Measurements from ENCODE around the gene RTN1. TPM values are rescaled to one million over a fixed set of nuclear protein-coding genes. Genes with fewer than 3 reads are reported as not detected.

RTN1 gene
- total RNA-seq, 2 experiments from 2014 or later: not detected

DNA sequence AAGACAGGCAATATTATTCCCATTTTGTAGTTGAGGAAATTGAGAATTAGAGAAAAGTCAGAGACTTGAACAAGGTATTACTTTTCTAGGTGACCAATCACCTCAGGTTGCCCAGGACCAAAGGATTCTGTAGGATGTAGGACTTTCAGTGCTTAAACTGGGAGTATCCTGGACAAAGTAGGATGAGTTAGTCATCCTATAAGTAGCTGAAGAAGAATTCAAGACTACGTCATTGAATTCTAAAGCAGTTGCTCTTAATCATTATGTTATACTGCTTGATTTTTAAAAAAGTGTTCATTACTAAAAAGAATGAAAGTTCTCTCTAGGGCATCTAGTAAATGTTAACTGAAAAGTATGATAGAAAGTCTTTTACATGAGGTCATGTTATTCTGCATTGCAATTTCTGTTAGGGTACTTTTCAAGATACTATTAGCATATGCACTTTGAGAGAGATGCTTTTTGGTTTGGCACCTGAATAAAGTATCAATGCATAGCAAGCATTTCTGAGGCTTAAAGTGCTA lies 101.7 kb downstream of the RTN1 start:
- Mint-ChIP-seq H3K9me3 (no peaks in the 10 kb centered on the region), H3K27me3 (peaks cover 3% of the 10 kb centered on the region)
- DNase-seq: no peak

DNA sequence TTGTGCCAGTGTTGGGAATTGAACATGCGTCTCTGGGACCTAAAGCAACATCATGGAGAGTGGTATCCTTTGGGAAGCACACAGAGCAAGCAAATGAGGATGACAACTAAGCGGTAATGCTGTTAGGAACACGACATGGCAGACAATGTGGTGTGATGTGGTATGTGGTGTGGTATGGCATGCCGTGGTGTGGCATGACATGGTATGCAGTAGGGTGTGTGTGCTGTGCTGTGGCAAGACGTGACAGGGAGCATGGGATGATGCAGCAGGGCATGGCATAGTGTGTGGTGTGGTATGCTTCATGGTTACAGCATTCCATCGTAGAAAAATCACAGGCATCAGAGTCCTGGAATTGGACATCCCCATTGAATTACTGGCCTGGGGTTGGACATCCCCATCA lies 108.7 kb downstream of the RTN1 start:
- no peak overlapping the region for H3K4me3 Mint-ChIP-seq
- peaks cover 1% of the 10 kb centered on the region for H3K27me3 Mint-ChIP-seq
- H3K9me3 Mint-ChIP-seq: no peaks in the 10 kb centered on the region
- intact Hi-C loops (cut with micrococcal nuclease): no loop called here
- no peaks in the 10 kb centered on the region for H3K36me3 Mint-ChIP-seq
- POLR2A ChIA-PET: no interaction called here
- no peak for DNase-seq
- no peak overlapping the region for H3K27ac Mint-ChIP-seq
- CTCF ChIA-PET: no interaction called here
- no peaks in the 10 kb centered on the region for H3K4me1 Mint-ChIP-seq (ENCODE audit: low read depth)

More for the DNA sequence above, 101.7 kb downstream of the RTN1 start:
- Mint-ChIP-seq H3K4me1 (ENCODE audit: low read depth) (no peaks in the 10 kb centered on the region), H3K4me3 (no peak overlapping the region), H3K36me3 (no peaks in the 10 kb centered on the region), H3K27ac (no peak overlapping the region)
- intact Hi-C loops (cut with micrococcal nuclease): no loop called here
- CTCF ChIA-PET: no interaction called here
- POLR2A ChIA-PET: no interaction called here

DNA sequence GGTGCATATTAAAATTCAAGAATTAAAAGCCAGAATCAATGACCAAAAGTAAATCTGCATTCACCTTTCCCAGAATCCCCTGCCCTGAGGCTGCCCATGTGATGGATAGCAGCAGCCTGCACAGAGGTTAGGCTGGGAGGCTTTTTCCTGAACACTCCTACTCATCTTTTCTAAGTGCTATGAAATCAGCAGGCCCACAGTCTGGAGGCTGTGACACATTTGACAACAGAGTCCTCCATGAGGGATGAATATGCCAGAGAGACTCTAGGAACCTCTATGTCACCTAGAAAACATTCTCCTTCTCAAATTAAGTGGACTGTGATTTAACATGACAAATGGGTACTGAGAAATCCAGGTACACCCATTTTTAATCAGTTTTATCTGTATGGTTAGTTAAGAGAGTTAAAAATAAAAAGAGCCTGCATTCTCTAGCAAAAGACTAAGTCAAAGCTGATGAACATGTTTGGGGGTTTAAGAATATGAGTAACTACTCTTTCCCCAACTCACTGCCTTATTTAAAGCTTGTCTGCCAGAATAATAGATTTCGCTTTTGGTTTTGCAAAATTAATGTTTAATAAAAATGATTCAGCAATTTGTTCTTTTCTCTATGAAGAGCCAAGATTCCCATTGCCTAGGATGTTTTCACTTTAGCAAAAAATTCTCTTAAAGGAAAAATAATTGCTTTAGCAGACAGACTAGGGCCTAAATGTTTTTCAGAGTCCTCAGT lies 115.0 kb downstream of the RTN1 start:
- Mint-ChIP-seq H3K27me3 (peaks cover 1% of the 10 kb centered on the region), H3K4me1 (ENCODE audit: low read depth) (no peaks in the 10 kb centered on the region), H3K27ac (no peak overlapping the region), H3K9me3 (no peaks in the 10 kb centered on the region), H3K4me3 (no peak overlapping the region), H3K36me3 (no peaks in the 10 kb centered on the region)
- DNase-seq: no peak
- CTCF ChIA-PET: no interaction called here
- intact Hi-C loops (cut with micrococcal nuclease): no loop called here
- POLR2A ChIA-PET: no interaction called here

DNA sequence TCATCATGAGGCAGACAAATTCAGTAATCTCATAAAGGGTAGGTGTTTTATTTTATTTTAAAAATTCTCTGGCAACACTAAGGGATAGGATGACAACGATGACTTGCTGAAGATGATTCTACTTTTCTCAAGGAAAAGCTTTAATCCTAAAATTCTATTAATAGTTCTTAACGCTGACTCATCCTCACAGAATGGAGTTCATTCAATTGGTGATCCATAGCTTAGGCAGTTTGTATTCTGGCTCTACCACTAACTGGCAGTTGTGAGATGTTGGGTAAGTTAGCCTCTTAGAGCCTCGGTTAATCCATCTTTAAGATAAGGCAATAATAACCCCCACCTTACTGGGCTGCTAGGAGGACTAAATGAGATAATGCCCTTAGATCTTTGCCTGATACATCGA lies 116.3 kb downstream of the RTN1 start:
- H3K36me3 Mint-ChIP-seq: no peaks in the 10 kb centered on the region
- no peaks in the 10 kb centered on the region for H3K4me1 Mint-ChIP-seq (ENCODE audit: low read depth)
- DNase-seq: no peak
- ChIA-PET POLR2A (no interaction called here), CTCF (no interaction called here)
- intact Hi-C loops (cut with micrococcal nuclease): no loop called here
- no peak overlapping the region for H3K4me3 Mint-ChIP-seq
- no peaks in the 10 kb centered on the region for H3K9me3 Mint-ChIP-seq
- H3K27me3 Mint-ChIP-seq: peaks cover 1% of the 10 kb centered on the region
- no peak overlapping the region for H3K27ac Mint-ChIP-seq

DNA sequence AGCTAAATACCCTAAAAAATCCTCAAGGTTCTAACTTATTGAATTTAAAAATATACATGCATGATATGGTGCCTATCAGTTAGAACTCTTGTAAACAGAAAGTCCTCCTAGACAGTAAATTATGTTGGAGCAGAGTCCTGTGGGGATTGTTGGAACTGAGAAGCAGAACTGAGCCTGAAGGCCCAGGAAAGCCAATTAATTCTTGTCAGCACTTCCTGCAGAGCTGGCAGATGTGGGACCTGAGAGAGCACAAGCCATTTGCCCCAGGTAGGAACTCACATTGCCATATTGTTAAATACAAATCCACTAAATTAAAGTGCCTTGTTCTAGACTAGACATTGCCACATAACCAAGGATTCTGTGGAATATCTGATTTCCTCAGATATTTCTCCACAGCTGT lies 117.1 kb downstream of the RTN1 start:
- CTCF ChIA-PET: no interaction called here
- POLR2A ChIA-PET: no interaction called here
- Mint-ChIP-seq H3K4me3 (no peak overlapping the region), H3K36me3 (no peaks in the 10 kb centered on the region), H3K9me3 (no peaks in the 10 kb centered on the region), H3K27me3 (no peaks in the 10 kb centered on the region), H3K27ac (no peak overlapping the region), H3K4me1 (ENCODE audit: low read depth) (no peaks in the 10 kb centered on the region)
- intact Hi-C loops (cut with micrococcal nuclease): no loop called here
- DNase-seq: no peak

DNA sequence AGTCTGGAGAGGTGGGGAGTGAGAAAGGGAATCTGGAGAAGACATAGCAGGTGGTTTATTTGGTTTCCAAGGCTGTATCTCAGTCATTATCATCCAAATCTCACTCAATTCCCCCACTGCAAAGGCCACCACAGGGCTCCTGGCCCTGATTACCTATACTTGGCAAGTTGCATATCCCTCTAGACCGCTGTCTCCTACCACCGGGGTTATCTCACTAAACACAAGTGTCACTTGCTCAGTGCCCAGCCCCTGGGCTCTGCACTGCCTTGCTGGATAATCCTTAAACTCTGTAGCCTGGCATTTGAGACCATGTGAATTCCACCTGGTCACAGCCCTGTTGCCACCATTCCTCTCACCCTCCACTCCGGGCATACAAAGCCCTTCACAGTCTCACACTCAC lies 119.0 kb downstream of the RTN1 start:
- intact Hi-C loops (cut with micrococcal nuclease): no loop called here
- Mint-ChIP-seq H3K4me3 (no peak overlapping the region), H3K27ac (no peak overlapping the region), H3K9me3 (no peaks in the 10 kb centered on the region), H3K27me3 (no peaks in the 10 kb centered on the region), H3K36me3 (no peaks in the 10 kb centered on the region), H3K4me1 (ENCODE audit: low read depth) (no peaks in the 10 kb centered on the region)
- no peak for DNase-seq
- POLR2A ChIA-PET: no interaction called here
- CTCF ChIA-PET: no interaction called here

DNA sequence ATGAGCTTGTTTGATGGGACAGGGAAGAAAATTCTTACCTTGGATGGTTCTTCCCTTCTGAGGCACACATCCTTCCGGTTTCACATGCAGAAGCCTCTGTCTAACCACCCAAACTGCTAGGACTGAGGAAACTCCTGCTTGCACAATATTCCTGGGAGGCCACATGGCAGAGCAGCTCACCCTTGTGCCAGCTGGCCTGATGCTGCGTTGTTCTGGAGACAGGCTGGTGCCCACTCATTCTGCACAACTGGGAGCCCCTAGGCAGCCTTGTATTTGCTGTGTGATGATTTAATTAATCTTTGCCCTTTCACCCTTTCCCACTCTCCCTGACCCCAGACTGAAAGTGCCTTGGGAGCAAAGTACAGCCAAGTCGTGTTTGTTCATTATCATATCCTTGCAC lies 130.8 kb downstream of the RTN1 start:
- ChIA-PET POLR2A (no interaction called here), CTCF (no interaction called here)
- Mint-ChIP-seq H3K4me3 (no peak overlapping the region), H3K27ac (no peak overlapping the region), H3K36me3 (no peaks in the 10 kb centered on the region), H3K27me3 (peaks cover 3% of the 10 kb centered on the region), H3K4me1 (ENCODE audit: low read depth) (no peaks in the 10 kb centered on the region), H3K9me3 (peaks cover 21% of the 10 kb centered on the region)
- DNase-seq: no peak
- intact Hi-C loops (cut with micrococcal nuclease): no loop called here

DNA sequence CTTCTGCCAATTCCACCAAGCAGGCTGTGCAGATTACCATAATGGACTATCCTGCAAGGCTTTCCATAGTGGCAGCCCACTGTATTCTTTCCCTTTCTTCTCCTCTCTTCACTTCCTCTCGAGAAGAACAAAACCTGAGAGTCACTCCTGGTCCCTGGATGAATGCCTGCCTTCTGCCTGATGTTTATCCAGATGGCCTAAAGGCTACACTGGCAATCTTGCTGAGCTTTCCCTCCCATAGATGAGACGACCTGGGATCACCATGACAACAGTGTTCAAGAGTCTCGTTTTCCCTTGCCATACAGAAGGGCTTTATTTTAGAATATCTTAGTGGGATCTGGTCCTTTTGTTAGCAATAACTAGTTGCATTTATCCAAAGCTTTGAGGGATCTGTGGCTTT lies 142.3 kb downstream of the RTN1 start:
- H3K27me3 Mint-ChIP-seq: peaks cover 1% of the 10 kb centered on the region
- POLR2A ChIA-PET: no interaction called here

DNA sequence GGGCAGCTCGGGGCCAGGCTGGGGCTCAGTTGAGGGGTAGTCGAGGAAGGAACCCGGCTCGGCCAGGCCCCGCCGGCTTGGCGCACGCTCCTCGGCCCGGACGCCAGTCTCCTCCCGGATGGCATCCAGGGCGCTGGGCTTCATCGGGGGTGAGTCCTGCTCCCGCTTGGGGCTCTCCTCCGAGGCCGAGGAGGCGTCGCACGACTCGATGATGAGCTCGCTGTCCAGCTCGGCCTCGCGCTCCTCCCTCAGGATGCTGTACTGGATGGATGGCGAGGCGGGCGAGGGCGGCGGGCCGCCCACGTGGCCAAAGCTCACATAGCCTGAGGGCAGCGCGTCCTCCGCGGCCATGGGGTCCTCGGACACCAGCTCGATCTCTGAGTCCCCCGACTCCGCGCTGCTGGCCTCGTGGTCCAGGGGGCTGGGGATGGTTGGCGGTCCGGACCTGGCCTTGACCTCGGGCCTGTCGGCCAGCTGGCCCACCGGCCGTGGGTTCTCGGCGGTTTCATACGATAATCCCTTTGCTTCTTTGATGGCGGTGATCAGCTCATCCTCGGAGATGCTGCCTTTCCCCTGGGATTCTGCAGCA lies 143.4 kb downstream of the RTN1 start:
- CTCF ChIA-PET: no interaction called here

More for the DNA sequence above, 142.3 kb downstream of the RTN1 start:
- H3K4me3 Mint-ChIP-seq: no peak overlapping the region
- no peak for DNase-seq
- H3K36me3 Mint-ChIP-seq: no peaks in the 10 kb centered on the region
- intact Hi-C loops (cut with micrococcal nuclease): no loop called here
- H3K27ac Mint-ChIP-seq: no peak overlapping the region
- CTCF ChIA-PET: no interaction called here
- no peaks in the 10 kb centered on the region for H3K9me3 Mint-ChIP-seq
- H3K4me1 Mint-ChIP-seq (ENCODE audit: low read depth): no peaks in the 10 kb centered on the region

DNA sequence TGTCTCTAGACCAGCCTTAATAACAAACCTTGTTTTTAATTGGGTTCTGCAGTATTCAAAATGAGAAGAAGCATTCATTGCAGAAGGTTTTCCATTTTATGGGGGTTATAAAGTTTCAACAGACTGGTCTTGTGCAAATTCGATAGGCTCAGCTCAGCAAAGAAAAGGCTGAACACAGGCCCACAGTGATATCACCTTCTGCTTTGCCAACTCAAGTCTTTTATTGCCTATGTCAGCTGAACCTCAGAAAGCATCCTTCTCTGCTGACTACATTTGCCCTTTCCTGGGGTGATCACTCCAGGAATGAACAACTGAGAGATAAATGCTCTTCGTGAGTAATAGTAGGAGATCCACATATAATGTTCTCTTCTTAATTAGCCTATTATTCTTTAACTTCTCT lies 159.5 kb downstream of the RTN1 start:
- intact Hi-C loops (cut with micrococcal nuclease): no loop called here
- no peaks in the 10 kb centered on the region for H3K4me1 Mint-ChIP-seq (ENCODE audit: low read depth)
- CTCF ChIA-PET: no interaction called here
- no peaks in the 10 kb centered on the region for H3K9me3 Mint-ChIP-seq
- peaks cover 1% of the 10 kb centered on the region for H3K27me3 Mint-ChIP-seq
- H3K36me3 Mint-ChIP-seq: no peaks in the 10 kb centered on the region
- POLR2A ChIA-PET: no interaction called here
- H3K4me3 Mint-ChIP-seq: no peak overlapping the region
- DNase-seq: no peak
- H3K27ac Mint-ChIP-seq: no peak overlapping the region

More for the DNA sequence above, 143.4 kb downstream of the RTN1 start:
- Mint-ChIP-seq H3K4me3 (no peak overlapping the region), H3K9me3 (no peaks in the 10 kb centered on the region), H3K27ac (no peak overlapping the region), H3K36me3 (no peaks in the 10 kb centered on the region), H3K4me1 (ENCODE audit: low read depth) (no peaks in the 10 kb centered on the region), H3K27me3 (peaks cover 1% of the 10 kb centered on the region)
- POLR2A ChIA-PET: no interaction called here
- intact Hi-C loops (cut with micrococcal nuclease): no loop called here
- DNase-seq: no peak

DNA sequence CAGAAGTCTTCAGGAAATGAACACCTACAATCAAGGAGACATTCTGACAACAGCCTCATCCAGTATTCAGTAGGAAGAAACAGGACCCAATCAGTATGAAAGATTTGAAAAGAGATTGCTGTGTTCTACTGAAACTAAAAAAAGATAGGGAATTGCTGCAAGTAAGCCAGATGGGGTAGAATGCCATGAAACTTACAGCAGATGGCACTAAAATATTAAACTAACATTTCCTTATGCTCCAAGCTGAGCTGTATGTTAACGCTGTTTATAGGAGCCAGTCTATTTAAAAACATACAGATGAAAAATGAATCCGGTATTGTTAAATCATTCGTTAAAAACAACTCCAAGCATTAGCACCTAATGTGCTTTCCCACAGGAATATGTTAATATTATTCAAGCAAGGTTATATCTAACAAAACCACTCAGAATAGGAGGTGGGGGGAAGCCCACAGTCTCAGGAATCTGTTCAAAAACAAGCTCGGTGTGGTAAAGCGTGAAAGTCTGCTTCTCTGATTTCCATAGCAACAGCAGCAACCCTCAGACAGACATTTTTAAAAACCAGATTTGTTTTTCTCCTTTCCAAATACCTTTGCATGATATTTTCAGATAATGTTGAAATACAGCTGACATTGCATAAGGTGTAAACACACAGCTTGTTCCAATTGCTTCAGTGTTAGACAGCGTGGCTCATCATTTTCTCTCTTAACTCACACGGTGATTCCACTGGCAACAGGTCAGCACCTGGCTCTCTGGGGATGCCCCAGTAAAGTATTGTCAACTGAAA lies 162.6 kb downstream of the RTN1 start:
- Mint-ChIP-seq H3K4me1 (ENCODE audit: low read depth) (no peaks in the 10 kb centered on the region), H3K4me3 (no peak overlapping the region), H3K27me3 (peaks cover 1% of the 10 kb centered on the region), H3K9me3 (no peaks in the 10 kb centered on the region), H3K36me3 (no peaks in the 10 kb centered on the region), H3K27ac (no peak overlapping the region)
- intact Hi-C loops (cut with micrococcal nuclease): no loop called here
- ChIA-PET CTCF (no interaction called here), POLR2A (no interaction called here)
- no peak for DNase-seq

DNA sequence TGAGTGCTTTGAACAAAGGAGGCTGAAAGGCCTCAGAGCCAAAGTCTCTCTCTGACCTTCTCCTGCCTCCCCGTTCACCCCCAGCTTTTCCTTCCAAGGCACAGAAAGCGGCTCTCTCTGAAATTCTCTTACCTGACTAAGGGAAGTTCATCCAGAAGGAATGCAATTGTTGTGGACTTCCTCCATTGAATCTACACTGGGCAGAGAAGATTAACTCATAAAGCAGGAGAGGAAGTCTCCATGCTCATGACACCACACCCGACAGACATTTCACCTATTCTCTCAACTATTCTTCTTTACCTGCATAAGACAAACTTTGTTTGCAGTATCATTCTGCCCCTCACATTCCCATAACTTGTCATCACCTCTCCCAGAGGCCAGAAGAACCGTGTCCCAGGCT lies 164.7 kb downstream of the RTN1 start:
- H3K9me3 Mint-ChIP-seq: no peaks in the 10 kb centered on the region
- no peaks in the 10 kb centered on the region for H3K4me1 Mint-ChIP-seq (ENCODE audit: low read depth)
- H3K36me3 Mint-ChIP-seq: no peaks in the 10 kb centered on the region
- H3K4me3 Mint-ChIP-seq: no peak overlapping the region
- H3K27me3 Mint-ChIP-seq: peaks cover 1% of the 10 kb centered on the region
- POLR2A ChIA-PET: no interaction called here
- intact Hi-C loops (cut with micrococcal nuclease): no loop called here
- CTCF ChIA-PET: no interaction called here
- no peak overlapping the region for H3K27ac Mint-ChIP-seq
- DNase-seq: no peak

DNA sequence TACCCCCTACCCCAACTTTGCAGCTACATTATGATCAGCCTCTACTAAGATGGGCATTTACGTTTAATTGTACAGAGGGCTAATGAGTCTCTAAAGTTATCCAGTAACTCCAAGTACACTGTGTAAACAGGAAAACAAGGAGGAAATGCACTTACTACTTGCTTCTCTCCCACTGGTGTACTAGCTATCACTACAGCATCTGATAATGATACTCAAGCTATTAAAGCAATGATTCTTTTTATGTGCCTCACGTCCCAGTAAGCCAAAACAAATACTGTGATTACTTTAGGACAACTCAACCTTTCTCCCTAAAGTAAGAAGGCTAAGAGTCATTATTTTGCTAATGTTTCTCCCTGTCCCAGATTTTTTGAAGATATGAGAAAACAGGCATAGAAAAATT lies 165.3 kb downstream of the RTN1 start:
- peaks cover 1% of the 10 kb centered on the region for H3K27me3 Mint-ChIP-seq
- POLR2A ChIA-PET: no interaction called here
- no peak for DNase-seq
- H3K4me1 Mint-ChIP-seq (ENCODE audit: low read depth): no peaks in the 10 kb centered on the region
- no peak overlapping the region for H3K27ac Mint-ChIP-seq
- CTCF ChIA-PET: no interaction called here
- no peaks in the 10 kb centered on the region for H3K9me3 Mint-ChIP-seq
- H3K4me3 Mint-ChIP-seq: no peak overlapping the region
- no peaks in the 10 kb centered on the region for H3K36me3 Mint-ChIP-seq
- intact Hi-C loops (cut with micrococcal nuclease): no loop called here

Measured in activated CD4-positive, alpha-beta memory T cell treated with anti-CD3 and anti-CD28 coated beads for 36 hours (primary cell).